Parathyroid adenoma (tissue), 2 donors: ENCODE results near the gene EIF5A.

ENCODE experiments used
- H2AFZ ChIP-seq: fragments of 300-600 bp; sonication (generic); one replicate; pipeline ENCODE4 v1.7.0; 2017; ENCODE audit warnings: antibody characterized with exemption, mild to moderate bottlenecking
- H3K27ac ChIP-seq: fragments of 300-600 bp; sonication (generic); one replicate; pipeline ENCODE4 v1.7.0; 2017
- H3K27me3 ChIP-seq: fragments of 300-600 bp; sonication (generic); one replicate; pipeline ENCODE4 v1.7.0; 2017; ENCODE audit warnings: low read length; ENCODE audit not compliant: control insufficient read depth, insufficient read depth
- H3K36me3 ChIP-seq: fragments of 300-600 bp; sonication (generic); one replicate; pipeline ENCODE4 v1.7.0; 2017; ENCODE audit warnings: low read length; ENCODE audit not compliant: control insufficient read depth, insufficient read depth
- H3K4me1 ChIP-seq: fragments of 300-600 bp; sonication (generic); one replicate; pipeline ENCODE4 v1.7.0; 2017; ENCODE audit warnings: control low read depth
- H3K4me2 ChIP-seq: fragments of 300-600 bp; sonication (generic); one replicate; pipeline ENCODE4 v1.7.0; 2017; ENCODE audit warnings: low read length
- H3K4me3 ChIP-seq: fragments of 300-600 bp; sonication (generic); one replicate; pipeline ENCODE4 v1.7.0; 2017; ENCODE audit warnings: low read depth, low read length
- H3K79me2 ChIP-seq: fragments of 300-600 bp; sonication (generic); one replicate; pipeline ENCODE4 v1.7.0; 2017; ENCODE audit warnings: control low read depth
- H3K9ac ChIP-seq: fragments of 300-600 bp; sonication (generic); one replicate; pipeline ENCODE4 v1.7.0; 2017; ENCODE audit warnings: mild to moderate bottlenecking
- H3K9me3 ChIP-seq: fragments of 300-600 bp; sonication (generic); one replicate; pipeline ENCODE4 v1.7.0; 2017; ENCODE audit warnings: low read length; ENCODE audit not compliant: control insufficient read depth
- TF ChIP-seq, protein P1 (sequence below): fragments of 300-600 bp; sonication (generic); IDR thresholded peaks from one replicate; pipeline ENCODE4 v1.7.0; 2017; ENCODE audit warnings: antibody characterized with exemption, mild to moderate bottlenecking
- donor health status: primary hyperparathyroidism.

The EIF5A gene

DNA sequence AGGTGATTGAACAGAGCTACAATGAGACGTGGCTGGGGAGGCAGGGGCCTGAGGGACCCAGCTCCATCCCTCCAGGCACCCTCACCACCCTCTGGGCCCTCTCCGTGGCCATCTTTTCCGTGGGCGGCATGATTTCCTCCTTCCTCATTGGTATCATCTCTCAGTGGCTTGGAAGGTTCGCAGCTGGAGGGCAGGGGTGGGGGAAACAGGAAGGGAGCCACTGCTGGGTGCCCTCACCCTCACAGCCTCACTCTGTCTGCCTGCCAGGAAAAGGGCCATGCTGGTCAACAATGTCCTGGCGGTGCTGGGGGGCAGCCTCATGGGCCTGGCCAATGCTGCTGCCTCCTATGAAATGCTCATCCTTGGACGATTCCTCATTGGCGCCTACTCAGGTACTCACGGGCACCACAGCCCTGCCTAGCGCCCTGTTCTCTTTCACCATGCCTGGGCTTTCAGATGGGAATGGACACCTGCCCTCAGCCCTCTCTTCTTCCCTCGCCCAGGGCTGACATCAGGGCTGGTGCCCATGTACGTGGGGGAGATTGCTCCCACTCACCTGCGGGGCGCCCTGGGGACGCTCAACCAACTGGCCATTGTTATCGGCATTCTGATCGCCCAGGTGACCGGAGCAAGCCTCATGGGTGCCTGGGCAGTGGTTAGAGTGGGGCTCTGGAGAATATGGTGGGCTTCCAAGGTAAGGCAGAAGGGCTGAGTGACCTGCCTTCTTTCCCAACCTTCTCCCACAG lies 23.8 kb upstream of the EIF5A start:
- no peak overlapping the region for H3K27ac ChIP-seq
- H3K4me3 ChIP-seq, result no peak overlapping the region
- TF ChIP-seq, protein P1, sequence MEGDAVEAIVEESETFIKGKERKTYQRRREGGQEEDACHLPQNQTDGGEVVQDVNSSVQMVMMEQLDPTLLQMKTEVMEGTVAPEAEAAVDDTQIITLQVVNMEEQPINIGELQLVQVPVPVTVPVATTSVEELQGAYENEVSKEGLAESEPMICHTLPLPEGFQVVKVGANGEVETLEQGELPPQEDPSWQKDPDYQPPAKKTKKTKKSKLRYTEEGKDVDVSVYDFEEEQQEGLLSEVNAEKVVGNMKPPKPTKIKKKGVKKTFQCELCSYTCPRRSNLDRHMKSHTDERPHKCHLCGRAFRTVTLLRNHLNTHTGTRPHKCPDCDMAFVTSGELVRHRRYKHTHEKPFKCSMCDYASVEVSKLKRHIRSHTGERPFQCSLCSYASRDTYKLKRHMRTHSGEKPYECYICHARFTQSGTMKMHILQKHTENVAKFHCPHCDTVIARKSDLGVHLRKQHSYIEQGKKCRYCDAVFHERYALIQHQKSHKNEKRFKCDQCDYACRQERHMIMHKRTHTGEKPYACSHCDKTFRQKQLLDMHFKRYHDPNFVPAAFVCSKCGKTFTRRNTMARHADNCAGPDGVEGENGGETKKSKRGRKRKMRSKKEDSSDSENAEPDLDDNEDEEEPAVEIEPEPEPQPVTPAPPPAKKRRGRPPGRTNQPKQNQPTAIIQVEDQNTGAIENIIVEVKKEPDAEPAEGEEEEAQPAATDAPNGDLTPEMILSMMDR, result no peak
- H3K27me3 ChIP-seq, result no peaks in the 10 kb centered on the region
- H3K9me3 ChIP-seq, result no peaks in the 10 kb centered on the region
- H2AFZ ChIP-seq, result no peak overlapping the region
- H3K79me2 ChIP-seq, result no peaks in the 10 kb centered on the region
- H3K4me1 ChIP-seq, result peaks cover 12% of the 10 kb centered on the region
- H3K36me3 ChIP-seq, result no peaks in the 10 kb centered on the region
- H3K4me2 ChIP-seq, result no peak overlapping the region
- H3K9ac ChIP-seq, result no peak overlapping the region

DNA sequence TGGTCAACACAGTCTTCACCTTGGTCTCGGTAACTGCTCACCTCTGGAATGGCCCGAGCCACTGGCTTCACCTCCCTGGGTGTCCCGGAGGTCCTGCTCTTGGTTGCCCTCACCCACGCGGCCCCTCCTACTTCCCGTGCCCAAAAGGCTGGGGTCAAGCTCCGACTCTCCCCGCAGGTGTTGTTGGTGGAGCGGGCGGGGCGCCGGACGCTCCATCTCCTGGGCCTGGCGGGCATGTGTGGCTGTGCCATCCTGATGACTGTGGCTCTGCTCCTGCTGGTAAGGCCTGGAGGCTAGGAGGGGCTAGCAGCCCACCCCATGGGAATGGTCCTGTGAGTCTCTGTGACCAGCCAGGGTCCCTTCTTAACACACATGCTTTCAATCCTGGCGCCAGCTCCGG lies 22.5 kb upstream of the EIF5A start:
- H3K27me3 ChIP-seq, result no peaks in the 10 kb centered on the region
- no peak overlapping the region for H3K4me3 ChIP-seq
- no peaks in the 10 kb centered on the region for H3K9me3 ChIP-seq
- no peaks in the 10 kb centered on the region for H3K79me2 ChIP-seq
- TF ChIP-seq, protein P1, result no peak
- H3K27ac ChIP-seq, result no peak overlapping the region
- H3K4me1 ChIP-seq, result peaks cover 12% of the 10 kb centered on the region
- no peak overlapping the region for H3K9ac ChIP-seq
- H2AFZ ChIP-seq, result no peak overlapping the region
- no peak overlapping the region for H3K4me2 ChIP-seq
- no peaks in the 10 kb centered on the region for H3K36me3 ChIP-seq

DNA sequence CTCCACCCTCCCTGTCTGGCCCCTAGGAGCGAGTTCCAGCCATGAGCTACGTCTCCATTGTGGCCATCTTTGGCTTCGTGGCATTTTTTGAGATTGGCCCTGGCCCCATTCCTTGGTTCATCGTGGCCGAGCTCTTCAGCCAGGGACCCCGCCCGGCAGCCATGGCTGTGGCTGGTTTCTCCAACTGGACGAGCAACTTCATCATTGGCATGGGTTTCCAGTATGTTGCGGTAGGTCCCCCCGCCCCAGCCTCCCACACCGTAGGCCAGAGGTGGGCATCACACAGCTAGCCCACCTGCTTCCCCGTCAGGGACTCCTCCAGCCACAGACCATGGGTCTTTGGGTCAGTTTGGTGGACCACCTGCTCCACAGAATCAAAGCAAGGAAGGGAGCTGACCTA lies 21.7 kb upstream of the EIF5A start:
- no peak overlapping the region for H3K27ac ChIP-seq
- H3K4me3 ChIP-seq, result no peak overlapping the region
- no peaks in the 10 kb centered on the region for H3K27me3 ChIP-seq
- no peaks in the 10 kb centered on the region for H3K79me2 ChIP-seq
- H3K4me2 ChIP-seq, result no peak overlapping the region
- peaks cover 5% of the 10 kb centered on the region for H3K4me1 ChIP-seq
- H3K9me3 ChIP-seq, result no peaks in the 10 kb centered on the region
- TF ChIP-seq, protein P1, result no peak
- no peak overlapping the region for H2AFZ ChIP-seq
- H3K36me3 ChIP-seq, result no peaks in the 10 kb centered on the region
- no peak overlapping the region for H3K9ac ChIP-seq

DNA sequence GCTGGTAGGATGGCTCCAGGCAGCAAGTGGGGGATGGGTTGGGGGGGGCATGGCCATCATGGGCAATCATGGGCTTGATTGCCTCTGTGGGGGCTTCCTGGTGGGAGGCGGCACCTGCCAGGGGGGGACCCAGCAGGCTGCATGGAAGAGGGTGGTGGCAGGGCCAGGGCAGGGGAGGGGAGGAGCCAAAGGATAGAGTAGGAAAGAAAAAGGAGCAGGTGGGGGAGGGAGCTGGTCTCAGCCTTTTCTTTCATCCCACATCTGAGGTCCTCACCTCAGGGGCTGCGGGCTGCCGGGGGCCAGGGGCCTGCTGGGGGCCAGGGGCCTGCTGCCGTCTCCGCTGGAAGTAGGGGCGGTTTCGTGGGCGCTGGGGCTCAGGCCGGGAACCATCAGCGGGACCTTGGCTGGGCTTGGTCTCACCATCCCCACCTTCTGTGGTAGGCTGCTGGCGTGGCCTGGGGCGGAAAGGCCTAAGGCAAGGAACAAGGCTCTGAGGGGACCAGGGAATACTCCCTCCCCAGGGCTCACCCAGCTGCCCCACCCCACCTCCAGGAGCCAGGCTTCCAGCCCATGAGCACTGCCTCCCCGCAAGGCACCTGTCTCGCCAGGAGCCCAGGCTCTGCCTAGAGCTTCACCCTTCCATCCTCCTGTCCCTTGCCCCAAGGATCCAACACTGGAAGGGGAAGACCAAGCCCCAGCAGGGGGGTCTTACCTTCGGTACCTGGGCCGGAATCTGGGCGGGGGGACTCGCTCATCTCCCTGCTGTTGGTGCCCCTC lies 18.0 kb upstream of the EIF5A start:
- H3K4me2 ChIP-seq, result no peak overlapping the region
- no peaks in the 10 kb centered on the region for H3K79me2 ChIP-seq
- H3K4me1 ChIP-seq, result no peaks in the 10 kb centered on the region
- no peak overlapping the region for H3K4me3 ChIP-seq
- no peak overlapping the region for H2AFZ ChIP-seq
- TF ChIP-seq, protein P1, result no peak
- H3K36me3 ChIP-seq, result no peaks in the 10 kb centered on the region
- H3K9ac ChIP-seq, result no peak overlapping the region
- H3K27me3 ChIP-seq, result no peaks in the 10 kb centered on the region
- no peak overlapping the region for H3K27ac ChIP-seq
- no peaks in the 10 kb centered on the region for H3K9me3 ChIP-seq
